ENCODE results near the gene LTV1.
"Not testable (repeated sequence)": the region's sequence is repeated elsewhere in the genome, so short reads cannot be mapped to it uniquely, and the experiment has no call there.

LTV1 gene

DNA sequence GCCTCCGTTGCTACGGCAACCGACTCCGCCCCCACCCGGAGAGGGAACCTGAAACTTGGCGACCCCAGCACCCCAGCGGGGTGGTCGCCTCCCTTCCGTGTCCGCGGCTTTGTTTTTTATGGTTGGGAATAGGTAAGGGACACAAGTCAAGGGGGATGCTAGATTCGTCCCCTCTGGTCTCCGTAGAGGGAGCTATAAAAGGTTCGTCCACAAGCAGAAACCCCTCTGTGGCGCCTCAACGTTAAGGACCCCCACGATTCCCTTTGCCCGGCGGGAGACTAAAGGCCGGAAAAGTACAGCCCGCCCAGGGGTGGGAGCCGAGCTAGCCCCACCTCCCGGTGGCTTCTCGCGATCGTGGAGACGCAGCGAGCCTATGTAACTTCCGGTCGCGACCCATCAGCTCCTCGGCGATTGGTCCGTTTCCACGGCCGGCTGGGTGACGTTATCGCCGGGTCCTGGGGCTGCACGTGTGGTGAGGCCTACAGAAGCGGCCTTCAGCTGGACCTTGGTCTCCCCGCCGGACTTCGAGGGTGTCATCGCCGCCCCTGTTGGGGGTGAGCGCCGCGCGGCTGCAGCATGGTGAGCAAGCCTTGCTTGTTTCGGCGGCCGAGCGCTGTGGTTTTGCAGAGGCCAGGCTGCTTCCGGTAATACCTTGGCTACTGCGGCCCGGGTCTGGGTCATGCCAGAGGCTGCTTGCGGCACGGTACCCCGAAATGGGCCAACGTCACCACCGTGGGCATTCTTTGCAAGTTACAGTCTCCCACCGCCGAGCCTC is at the start of gene LTV1:
LTV1 (plus strand) TSS at position 437 of the 775 bp plus-strand sequence; CDS start at position 577, 140 bp downstream.
- Histone ChIP-seq H3K36me3 (ENCODE audit: control insufficient read depth in 2 of 2, insufficient read depth in 2 of 2, low read length in 2 of 2) (peaks cover 25 to 31% of the 10 kb centered on the region in 2 donors), H3K4me1 (ENCODE audit: control insufficient read depth in 2 of 2, insufficient read depth in 2 of 2, low read length in 2 of 2) (peaks cover 12 to 15% of the 10 kb centered on the region in 2 donors), H3K9me3 (ENCODE audit: control insufficient read depth in 2 of 2, low read length in 2 of 2) (no peaks in the 10 kb centered on the region), H3K4me3 (ENCODE audit: low read length in 2 of 2) (peak within 1 kb of the TSS; percentile 79 to 94), H3K9ac (ENCODE audit: low read depth in 1 of 2, low read length in 2 of 2) (peak within 1 kb of the TSS; percentile 89 to 97), H3K27me3 (ENCODE audit: control insufficient read depth in 2 of 2, insufficient read depth in 2 of 2, low read length in 2 of 2) (no peaks in the 10 kb centered on the region), H3K27ac (ENCODE audit: low read depth in 2 of 2, low read length in 2 of 2) (peak within 1 kb of the TSS; percentile 66 to 87)

GRCh38 chr6:143796551-143796950 is 46.6 kb upstream of the LTV1 start:
- not testable (repeated sequence) for H3K27me3 ChIP-seq (ENCODE audit: control insufficient read depth in 2 of 2, insufficient read depth in 2 of 2, low read length in 2 of 2); H3K9me3 ChIP-seq (ENCODE audit: control insufficient read depth in 2 of 2, low read length in 2 of 2); H3K4me3 ChIP-seq (ENCODE audit: low read length in 2 of 2); H3K27ac ChIP-seq (ENCODE audit: low read depth in 2 of 2, low read length in 2 of 2); H3K36me3 ChIP-seq (ENCODE audit: control insufficient read depth in 2 of 2, insufficient read depth in 2 of 2, low read length in 2 of 2); H3K9ac ChIP-seq (ENCODE audit: low read depth in 1 of 2, low read length in 2 of 2); H3K4me1 ChIP-seq (ENCODE audit: control insufficient read depth in 2 of 2, insufficient read depth in 2 of 2, low read length in 2 of 2)

DNA sequence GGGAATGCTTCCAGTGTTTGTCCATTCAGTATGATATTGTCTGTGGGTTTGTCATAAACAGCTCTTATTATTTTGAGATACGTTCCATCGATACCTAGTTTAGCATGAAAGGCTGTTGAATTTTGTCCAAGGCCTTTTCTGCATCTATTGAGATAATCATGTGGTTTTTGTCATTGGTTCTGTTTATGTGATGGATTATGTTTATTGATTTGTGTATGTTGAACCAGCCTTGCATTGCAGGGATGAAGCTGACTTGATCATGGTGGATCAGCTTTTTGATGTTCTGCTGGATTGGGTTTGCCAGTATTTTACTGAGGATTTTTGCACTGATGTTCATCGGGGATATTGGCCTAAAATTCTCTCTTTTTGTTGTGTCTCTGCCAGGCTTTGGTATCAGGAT is 44.7 kb upstream of the LTV1 start:
- not testable (repeated sequence) for H3K27ac ChIP-seq (ENCODE audit: low read depth in 2 of 2, low read length in 2 of 2); H3K4me3 ChIP-seq (ENCODE audit: low read length in 2 of 2); H3K36me3 ChIP-seq (ENCODE audit: control insufficient read depth in 2 of 2, insufficient read depth in 2 of 2, low read length in 2 of 2); H3K4me1 ChIP-seq (ENCODE audit: control insufficient read depth in 2 of 2, insufficient read depth in 2 of 2, low read length in 2 of 2); H3K9me3 ChIP-seq (ENCODE audit: control insufficient read depth in 2 of 2, low read length in 2 of 2); H3K27me3 ChIP-seq (ENCODE audit: control insufficient read depth in 2 of 2, insufficient read depth in 2 of 2, low read length in 2 of 2); H3K9ac ChIP-seq (ENCODE audit: low read depth in 1 of 2, low read length in 2 of 2)

DNA sequence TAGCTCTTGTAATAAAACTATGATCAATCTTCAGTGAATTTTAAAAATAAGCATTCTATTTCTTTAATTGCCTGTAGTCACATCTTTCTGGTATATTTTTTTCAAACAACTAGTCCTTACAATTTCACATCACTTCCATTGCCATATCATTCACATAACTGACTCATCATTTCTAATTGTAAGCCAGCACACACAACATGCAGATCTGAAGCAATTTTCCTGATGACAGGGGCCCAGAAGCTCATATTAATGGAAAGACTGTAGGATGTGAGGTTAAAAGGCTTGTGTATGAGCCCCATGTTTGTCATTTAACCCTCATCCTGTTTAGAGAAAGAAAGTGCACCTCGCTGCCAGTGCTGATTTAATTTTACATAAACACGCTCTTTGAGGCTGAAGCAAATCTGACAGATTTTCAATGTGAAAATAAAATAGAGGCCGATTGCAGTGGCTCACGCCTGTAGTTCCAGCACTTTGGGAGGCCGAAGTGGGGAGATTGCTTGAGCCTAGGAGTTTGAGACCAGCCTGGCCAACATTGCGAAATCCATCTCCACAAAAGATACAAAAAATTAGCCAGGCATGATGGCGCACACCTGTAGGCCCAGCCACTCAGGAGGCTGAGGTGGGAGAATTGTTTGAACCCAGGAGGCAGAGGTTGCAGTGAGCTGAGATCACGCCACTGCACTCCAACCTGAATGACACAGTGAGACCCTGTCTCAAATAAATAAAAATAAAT is 40.1 kb upstream of the LTV1 start:
- Histone ChIP-seq H3K4me3 (ENCODE audit: low read length in 2 of 2) (no peak overlapping the region), H3K4me1 (ENCODE audit: control insufficient read depth in 2 of 2, insufficient read depth in 2 of 2, low read length in 2 of 2) (peaks cover 0 to 3% of the 10 kb centered on the region in 2 donors), H3K27ac (ENCODE audit: low read depth in 2 of 2, low read length in 2 of 2) (no peak overlapping the region), H3K36me3 (ENCODE audit: control insufficient read depth in 2 of 2, insufficient read depth in 2 of 2, low read length in 2 of 2) (peaks cover 4 to 8% of the 10 kb centered on the region in 2 donors), H3K9me3 (ENCODE audit: control insufficient read depth in 2 of 2, low read length in 2 of 2) (no peaks in the 10 kb centered on the region), H3K27me3 (ENCODE audit: control insufficient read depth in 2 of 2, insufficient read depth in 2 of 2, low read length in 2 of 2) (no peaks in the 10 kb centered on the region), H3K9ac (ENCODE audit: low read depth in 1 of 2, low read length in 2 of 2) (no peak overlapping the region)

GRCh38 chr6:143803769-143804568 is 39.2 kb upstream of the LTV1 start:
- peaks cover 4 to 8% of the 10 kb centered on the region in 2 donors for H3K36me3 ChIP-seq (ENCODE audit: control insufficient read depth in 2 of 2, insufficient read depth in 2 of 2, low read length in 2 of 2)

DNA sequence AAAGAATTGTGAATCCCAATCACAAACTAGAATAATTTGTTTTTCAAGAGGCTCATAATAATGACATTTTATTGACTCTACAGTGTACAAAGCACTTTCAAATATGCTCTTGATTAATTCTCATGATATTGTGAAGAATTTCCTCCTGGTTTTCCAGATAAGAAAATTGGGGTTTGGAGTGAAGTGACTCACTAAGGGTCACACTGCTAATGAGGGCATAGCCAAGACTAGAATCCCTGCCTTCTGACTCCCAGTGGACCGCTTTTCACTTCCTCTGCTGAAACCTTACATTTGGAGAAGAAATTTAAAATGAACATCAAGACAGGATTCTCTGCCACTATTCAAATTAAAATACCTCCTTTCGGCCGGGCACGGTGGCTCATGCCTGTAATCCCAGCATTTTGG is 38.3 kb upstream of the LTV1 start:
- no peaks in the 10 kb centered on the region for H3K9me3 ChIP-seq (ENCODE audit: control insufficient read depth in 2 of 2, low read length in 2 of 2)
- H3K4me1 ChIP-seq (ENCODE audit: control insufficient read depth in 2 of 2, insufficient read depth in 2 of 2, low read length in 2 of 2) = peaks cover 0 to 3% of the 10 kb centered on the region in 2 donors
- peaks cover 4 to 8% of the 10 kb centered on the region in 2 donors for H3K36me3 ChIP-seq (ENCODE audit: control insufficient read depth in 2 of 2, insufficient read depth in 2 of 2, low read length in 2 of 2)
- no peaks in the 10 kb centered on the region for H3K27me3 ChIP-seq (ENCODE audit: control insufficient read depth in 2 of 2, insufficient read depth in 2 of 2, low read length in 2 of 2)
- no peak overlapping the region for H3K4me3 ChIP-seq (ENCODE audit: low read length in 2 of 2)
- H3K27ac ChIP-seq (ENCODE audit: low read depth in 2 of 2, low read length in 2 of 2) = no peak overlapping the region
- H3K9ac ChIP-seq (ENCODE audit: low read depth in 1 of 2, low read length in 2 of 2) = no peak overlapping the region

More at GRCh38 chr6:143803769-143804568, 39.2 kb upstream of the LTV1 start:
- H3K9ac ChIP-seq (ENCODE audit: low read depth in 1 of 2, low read length in 2 of 2) = no peak overlapping the region
- H3K4me1 ChIP-seq (ENCODE audit: control insufficient read depth in 2 of 2, insufficient read depth in 2 of 2, low read length in 2 of 2) = peaks cover 0 to 3% of the 10 kb centered on the region in 2 donors
- no peak overlapping the region for H3K4me3 ChIP-seq (ENCODE audit: low read length in 2 of 2)
- H3K27ac ChIP-seq (ENCODE audit: low read depth in 2 of 2, low read length in 2 of 2) = no peak overlapping the region
- H3K9me3 ChIP-seq (ENCODE audit: control insufficient read depth in 2 of 2, low read length in 2 of 2) = no peaks in the 10 kb centered on the region
- H3K27me3 ChIP-seq (ENCODE audit: control insufficient read depth in 2 of 2, insufficient read depth in 2 of 2, low read length in 2 of 2) = no peaks in the 10 kb centered on the region

- H3K36me3 ChIP-seq (ENCODE audit: control insufficient read depth in 2 of 2, insufficient read depth in 2 of 2, low read length in 2 of 2) = peaks cover 4 to 8% of the 10 kb centered on the region in 2 donors
Measured at GRCh38 chr6:143806282-143807102, 36.6 kb upstream of the LTV1 start.

GRCh38 chr6:143807103-143807772 is 35.9 kb upstream of the LTV1 start:
- Histone ChIP-seq H3K27me3 (ENCODE audit: control insufficient read depth in 2 of 2, insufficient read depth in 2 of 2, low read length in 2 of 2) (no peaks in the 10 kb centered on the region), H3K4me1 (ENCODE audit: control insufficient read depth in 2 of 2, insufficient read depth in 2 of 2, low read length in 2 of 2) (peaks cover 0 to 3% of the 10 kb centered on the region in 2 donors), H3K9me3 (ENCODE audit: control insufficient read depth in 2 of 2, low read length in 2 of 2) (no peaks in the 10 kb centered on the region), H3K4me3 (ENCODE audit: low read length in 2 of 2) (no peak overlapping the region), H3K36me3 (ENCODE audit: control insufficient read depth in 2 of 2, insufficient read depth in 2 of 2, low read length in 2 of 2) (peaks cover 2 to 8% of the 10 kb centered on the region in 2 donors), H3K27ac (ENCODE audit: low read depth in 2 of 2, low read length in 2 of 2) (no peak overlapping the region), H3K9ac (ENCODE audit: low read depth in 1 of 2, low read length in 2 of 2) (no peak overlapping the region)

More at GRCh38 chr6:143806282-143807102, 36.6 kb upstream of the LTV1 start:
- no peak overlapping the region for H3K27ac ChIP-seq (ENCODE audit: low read depth in 2 of 2, low read length in 2 of 2)
- H3K4me3 ChIP-seq (ENCODE audit: low read length in 2 of 2) = no peak overlapping the region
- H3K4me1 ChIP-seq (ENCODE audit: control insufficient read depth in 2 of 2, insufficient read depth in 2 of 2, low read length in 2 of 2) = peaks cover 0 to 3% of the 10 kb centered on the region in 2 donors
- H3K9ac ChIP-seq (ENCODE audit: low read depth in 1 of 2, low read length in 2 of 2) = no peak overlapping the region
- no peaks in the 10 kb centered on the region for H3K9me3 ChIP-seq (ENCODE audit: control insufficient read depth in 2 of 2, low read length in 2 of 2)
- H3K27me3 ChIP-seq (ENCODE audit: control insufficient read depth in 2 of 2, insufficient read depth in 2 of 2, low read length in 2 of 2) = no peaks in the 10 kb centered on the region

GRCh38 chr6:143810745-143811144 is 32.4 kb upstream of the LTV1 start:
- Histone ChIP-seq H3K27me3 (ENCODE audit: control insufficient read depth in 2 of 2, insufficient read depth in 2 of 2, low read length in 2 of 2) (no peaks in the 10 kb centered on the region), H3K9me3 (ENCODE audit: control insufficient read depth in 2 of 2, low read length in 2 of 2) (no peaks in the 10 kb centered on the region), H3K4me1 (ENCODE audit: control insufficient read depth in 2 of 2, insufficient read depth in 2 of 2, low read length in 2 of 2) (no peaks in the 10 kb centered on the region), H3K4me3 (ENCODE audit: low read length in 2 of 2) (no peak overlapping the region), H3K9ac (ENCODE audit: low read depth in 1 of 2, low read length in 2 of 2) (no peak overlapping the region), H3K27ac (ENCODE audit: low read depth in 2 of 2, low read length in 2 of 2) (no peak overlapping the region), H3K36me3 (ENCODE audit: control insufficient read depth in 2 of 2, insufficient read depth in 2 of 2, low read length in 2 of 2) (peaks cover 2 to 10% of the 10 kb centered on the region in 2 donors)
